GM18873 (cell line): ENCODE results near the gene SLC25A21.
"Not testable (repeated sequence)": the region's sequence is repeated elsewhere in the genome, so short reads cannot be mapped to it uniquely, and the experiment has no call there.

Experiments used
- ATAC-seq: cut with Tn5 transposase; IDR thresholded peaks from one replicate; pipeline ENCODE4 v1.9.1; 2021; ENCODE audit warnings: mild to moderate bottlenecking, moderate library complexity, moderate number of reproducible peaks; ENCODE audit not compliant: unreplicated experiment, low FRiP score

The SLC25A21 gene

GRCh38 chr14:36997843-36998242 lies 174.6 kb downstream of the SLC25A21 start:
- ATAC-seq, result no peak

GRCh38 chr14:36996857-36997590 lies 175.4 kb downstream of the SLC25A21 start:
- no peak for ATAC-seq

GRCh38 chr14:36996133-36996856 lies 176.1 kb downstream of the SLC25A21 start:
- ATAC-seq, result no peak

GRCh38 chr14:36989806-36990205 lies 182.6 kb downstream of the SLC25A21 start:
- no peak for ATAC-seq

- ATAC-seq, result no peak
Measured at GRCh38 chr14:36988989-36989388, 183.4 kb downstream of the SLC25A21 start.

DNA sequence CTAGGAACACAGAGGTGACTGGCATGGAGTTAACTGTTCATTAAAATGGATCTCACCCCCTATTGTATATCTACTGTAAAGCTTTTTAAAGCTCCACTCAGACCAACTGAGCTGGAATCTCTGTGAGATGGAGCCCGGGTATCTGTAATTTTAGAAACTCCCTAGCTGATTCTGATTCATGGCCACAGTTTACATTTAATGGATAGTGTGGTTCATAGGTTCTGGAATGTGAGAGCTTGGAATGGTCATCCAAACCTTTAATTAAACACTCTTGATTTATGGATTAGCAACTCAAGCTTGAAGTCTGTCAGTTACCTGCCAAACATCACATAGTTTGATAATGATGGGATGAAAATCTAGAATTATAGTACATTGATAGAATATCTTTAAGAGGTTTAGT lies 183.8 kb downstream of the SLC25A21 start:
- no peak for ATAC-seq

- ATAC-seq, result no peak
Measured at GRCh38 chr14:36986407-36986806, 186.0 kb downstream of the SLC25A21 start.

GRCh38 chr14:36981832-36982529 lies 190.4 kb downstream of the SLC25A21 start:
- ATAC-seq, result no peak

GRCh38 chr14:36980413-36980812 lies 192.0 kb downstream of the SLC25A21 start:
- not testable (repeated sequence) for ATAC-seq

GRCh38 chr14:36979863-36980262 lies 192.5 kb downstream of the SLC25A21 start:
- ATAC-seq, result no peak

GRCh38 chr14:36976571-36977023 lies 195.8 kb downstream of the SLC25A21 start:
- ATAC-seq, result no peak

DNA sequence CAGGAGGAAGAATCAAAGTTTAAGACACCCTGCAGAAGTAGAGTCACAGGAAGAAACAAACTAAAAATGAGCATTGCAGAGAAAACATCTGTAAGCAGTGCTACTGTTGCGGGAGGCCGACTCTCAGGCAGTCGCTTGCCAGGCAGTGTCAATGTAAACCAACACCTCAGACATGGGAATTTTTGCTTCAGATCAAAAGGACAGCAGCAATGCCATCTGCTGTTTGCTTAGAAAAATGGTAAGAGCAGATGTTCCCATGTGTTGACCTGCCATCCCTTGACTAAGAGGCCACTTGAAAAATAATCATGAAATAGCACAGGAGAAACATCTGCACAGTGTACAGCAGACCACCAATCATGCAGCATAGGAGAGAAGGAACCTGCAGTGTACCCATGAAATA lies 196.6 kb downstream of the SLC25A21 start:
- no peak for ATAC-seq

- no peak for ATAC-seq
Measured at GRCh38 chr14:36974985-36975384, 197.4 kb downstream of the SLC25A21 start.

- ATAC-seq, result no peak
Measured at GRCh38 chr14:36973806-36974442, 198.5 kb downstream of the SLC25A21 start.

DNA sequence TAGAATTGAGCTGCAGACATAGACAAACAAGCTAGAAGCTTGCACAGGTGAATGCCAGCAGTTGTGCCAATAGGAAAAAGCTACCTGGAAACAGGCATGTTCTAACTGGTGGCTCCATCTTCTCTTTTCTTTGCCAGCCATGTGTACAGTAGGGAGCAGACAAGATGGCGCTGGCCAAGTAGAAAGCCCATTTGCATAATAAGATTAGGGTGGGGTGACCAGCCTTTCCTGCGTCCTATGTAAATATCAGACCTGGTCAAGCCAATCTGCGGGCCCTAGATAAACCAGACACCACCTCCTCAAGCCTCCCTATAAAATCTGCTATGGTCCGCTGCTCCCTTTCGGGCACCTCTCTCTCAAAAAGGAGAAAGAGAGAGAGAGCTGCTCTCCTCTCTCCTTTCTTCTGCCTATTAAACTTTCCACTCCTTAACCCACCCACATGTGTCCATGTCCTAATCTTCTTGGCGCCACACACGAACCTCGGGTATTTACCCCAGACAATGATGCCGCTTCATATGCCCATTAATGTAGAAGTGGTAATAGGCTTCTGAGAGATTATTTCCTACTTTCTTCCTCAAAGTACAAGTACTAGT lies 201.0 kb downstream of the SLC25A21 start:
- no peak for ATAC-seq

- ATAC-seq, result no peak
Measured at GRCh38 chr14:36967892-36968555, 204.4 kb downstream of the SLC25A21 start.

- no peak for ATAC-seq
Measured at GRCh38 chr14:36955967-36956366, 216.4 kb downstream of the SLC25A21 start.

DNA sequence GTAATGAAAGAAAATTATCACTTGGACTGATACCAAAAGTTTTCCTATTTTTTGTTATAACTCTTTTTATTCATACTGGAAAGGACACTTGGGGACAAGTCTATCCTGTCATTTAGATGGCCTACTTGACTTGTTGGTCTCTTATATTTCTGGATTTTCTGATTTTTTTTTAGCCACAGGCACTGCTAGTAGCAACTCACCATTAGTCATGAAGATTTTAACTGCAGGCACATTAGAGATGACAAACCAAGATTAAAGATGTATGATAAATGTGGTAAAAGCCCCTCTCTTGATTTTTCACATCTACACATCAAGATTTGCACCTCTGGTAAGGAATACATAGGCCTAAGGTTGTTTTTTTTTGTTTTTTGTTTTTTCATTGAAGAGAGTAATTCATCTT lies 217.0 kb downstream of the SLC25A21 start:
- ATAC-seq, result no peak

DNA sequence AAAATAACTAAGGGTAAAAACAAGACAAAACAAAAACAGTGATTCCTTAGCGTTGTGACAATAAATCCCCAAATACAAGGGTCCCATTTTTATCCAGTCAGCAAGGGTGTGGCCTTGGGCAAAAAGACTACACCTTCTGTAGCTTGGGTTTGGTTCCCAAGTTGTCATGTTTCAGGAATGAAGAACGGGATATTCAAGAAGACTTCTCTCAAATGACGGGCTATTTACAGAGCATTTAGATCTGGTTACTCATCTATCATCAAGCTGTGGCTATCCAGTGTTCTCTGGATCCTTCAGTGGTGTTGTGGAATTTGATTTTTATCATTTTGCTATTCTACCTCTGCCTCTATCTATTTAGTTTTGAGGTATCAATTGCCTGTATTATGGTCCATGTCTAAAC lies 219.7 kb downstream of the SLC25A21 start:
- ATAC-seq, result no peak

- ATAC-seq, result no peak
Measured at GRCh38 chr14:36951380-36951911, 221.0 kb downstream of the SLC25A21 start.
